Measurements from ENCODE around the gene SPTLC3. TPM values are rescaled to one million over a fixed set of nuclear protein-coding genes. Genes with fewer than 3 reads are reported as not detected.
A peak's percentile ranks its signal among the peaks of the same experiment; 100 is the strongest.

SPTLC3 gene
- total and polyA plus RNA-seq, 2 of the 13 experiments (the other 11 are each of a cell fraction or from before 2014, with no cell fraction given): 20.5 to 95.6 TPM

- TF ChIP-seq ZBTB7B (CRISPR knock-in tag; IDR thresholded peaks at IDR 0.05) (peak; percentile 66; the same call in 1 of the 2 replicates), TFDP1 (CRISPR knock-in tag; IDR thresholded peaks at IDR 0.05; ENCODE audit: borderline replicate concordance) (peak; percentile 56; the same call in 1 of the 2 replicates), ZBTB34 (CRISPR knock-in tag; IDR thresholded peaks at IDR 0.05) (no peak), ZNF83 (CRISPR knock-in tag; IDR thresholded peaks at IDR 0.05; ENCODE audit: borderline replicate concordance) (no peak), FOXA3 (CRISPR knock-in tag; IDR thresholded peaks at IDR 0.05) (peak; percentile 95), ZNF329 (CRISPR knock-in tag; IDR thresholded peaks at IDR 0.05; ENCODE audit: low read depth) (no peak), TFE3 (CRISPR knock-in tag; IDR thresholded peaks at IDR 0.05) (peak; percentile 82), FUBP1 (CRISPR knock-in tag; IDR thresholded peaks at IDR 0.05; ENCODE audit: borderline replicate concordance) (no peak), MED8 (CRISPR knock-in tag; IDR thresholded peaks at IDR 0.05; ENCODE audit: insufficient replicate concordance) (no peak), SP140L (CRISPR knock-in tag; IDR thresholded peaks at IDR 0.05; ENCODE audit: borderline replicate concordance) (peak; percentile 96; the same call in 1 of the 2 replicates), FOSL2 (CRISPR knock-in tag; IDR thresholded peaks at IDR 0.05) (peak; percentile 52; the same call in 1 of the 2 replicates), ZNF335 (CRISPR knock-in tag; IDR thresholded peaks at IDR 0.05) (peak; percentile 67; the same call in 1 of the 2 replicates), KDM5A (IDR thresholded peaks at IDR 0.05; ENCODE audit: borderline replicate concordance, low read length) (peak; percentile 34; the same call in 1 of the 2 replicates), ZNF597 (CRISPR knock-in tag; IDR thresholded peaks at IDR 0.05) (no peak), CTCF (CRISPR knock-in tag; IDR thresholded peaks at IDR 0.05) (no peak), ZNF768 (CRISPR knock-in tag; IDR thresholded peaks at IDR 0.05) (no peak), ZNF850 (CRISPR knock-in tag; conservative IDR thresholded peaks at IDR 0.05) (no peak), ISL2 (CRISPR knock-in tag; IDR thresholded peaks at IDR 0.05) (peak; percentile 99), ZNF337 (CRISPR knock-in tag; IDR thresholded peaks at IDR 0.05; ENCODE audit: borderline replicate concordance, low read depth) (peak; percentile 45; the same call in 1 of the 2 replicates), NCOA2 (CRISPR knock-in tag; IDR thresholded peaks at IDR 0.05) (peak; percentile 99), JUN (CRISPR knock-in tag; IDR thresholded peaks at IDR 0.05) (no peak), ZSCAN25 (CRISPR knock-in tag; IDR thresholded peaks at IDR 0.05) (no peak)
Measured at GRCh38 chr20:13089950-13090469, 81.2 kb downstream of the SPTLC3 start (continued).
